GM20000 (cell line): ENCODE data around the gene ASS1.

Source experiments
- DNase-seq: peaks from one replicate; pipeline ENCODE4 v3.0.0; 2012; ENCODE audit warnings: low spot score
- TF ChIP-seq, protein P1 (sequence below): IDR thresholded peaks from 2 replicates; pipeline ENCODE4 v1.5.1; 2012; ENCODE audit warnings: mild to moderate bottlenecking, control low read depth; ENCODE audit errors: extremely low read depth, missing control alignments

ASS1 gene

GRCh38 chr9:130402645-130403440 lies 41.9 kb upstream of the ASS1 start:
- TF ChIP-seq, protein P1, sequence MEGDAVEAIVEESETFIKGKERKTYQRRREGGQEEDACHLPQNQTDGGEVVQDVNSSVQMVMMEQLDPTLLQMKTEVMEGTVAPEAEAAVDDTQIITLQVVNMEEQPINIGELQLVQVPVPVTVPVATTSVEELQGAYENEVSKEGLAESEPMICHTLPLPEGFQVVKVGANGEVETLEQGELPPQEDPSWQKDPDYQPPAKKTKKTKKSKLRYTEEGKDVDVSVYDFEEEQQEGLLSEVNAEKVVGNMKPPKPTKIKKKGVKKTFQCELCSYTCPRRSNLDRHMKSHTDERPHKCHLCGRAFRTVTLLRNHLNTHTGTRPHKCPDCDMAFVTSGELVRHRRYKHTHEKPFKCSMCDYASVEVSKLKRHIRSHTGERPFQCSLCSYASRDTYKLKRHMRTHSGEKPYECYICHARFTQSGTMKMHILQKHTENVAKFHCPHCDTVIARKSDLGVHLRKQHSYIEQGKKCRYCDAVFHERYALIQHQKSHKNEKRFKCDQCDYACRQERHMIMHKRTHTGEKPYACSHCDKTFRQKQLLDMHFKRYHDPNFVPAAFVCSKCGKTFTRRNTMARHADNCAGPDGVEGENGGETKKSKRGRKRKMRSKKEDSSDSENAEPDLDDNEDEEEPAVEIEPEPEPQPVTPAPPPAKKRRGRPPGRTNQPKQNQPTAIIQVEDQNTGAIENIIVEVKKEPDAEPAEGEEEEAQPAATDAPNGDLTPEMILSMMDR: no peak
- no peak for DNase-seq

DNA sequence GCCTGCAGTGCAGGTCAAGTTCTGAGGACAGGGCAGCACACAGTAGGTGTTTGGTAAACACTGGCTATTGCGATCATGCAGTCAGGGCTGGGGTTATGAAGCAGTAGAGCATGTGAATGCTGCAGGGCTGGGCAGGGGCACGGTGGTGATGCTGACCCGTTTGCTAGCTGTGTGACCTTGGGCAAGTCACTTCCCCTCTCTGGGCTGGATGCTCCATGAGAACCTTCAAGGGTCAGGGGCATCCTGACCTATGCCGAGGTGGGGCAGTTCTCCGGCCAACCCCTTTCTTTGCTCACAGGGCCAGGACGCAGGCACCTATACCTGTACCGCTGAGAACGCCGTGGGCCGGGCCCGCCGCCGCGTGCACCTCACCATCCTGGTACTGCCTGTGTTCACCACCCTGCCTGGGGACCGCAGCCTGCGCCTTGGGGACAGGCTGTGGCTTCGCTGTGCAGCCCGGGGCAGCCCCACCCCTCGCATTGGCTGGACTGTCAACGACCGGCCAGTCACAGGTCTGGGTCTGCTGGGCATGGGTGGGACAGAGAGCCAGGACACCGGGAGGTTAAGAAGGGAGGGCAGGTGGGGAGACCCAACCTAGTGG lies 39.0 kb upstream of the ASS1 start:
- TF ChIP-seq, protein P1: no peak
- DNase-seq: no peak

GRCh38 chr9:130406278-130406895 lies 38.4 kb upstream of the ASS1 start:
- no peak for DNase-seq
- TF ChIP-seq, protein P1: no peak

GRCh38 chr9:130407916-130408663 lies 36.7 kb upstream of the ASS1 start:
- TF ChIP-seq, protein P1: no peak
- no peak for DNase-seq

DNA sequence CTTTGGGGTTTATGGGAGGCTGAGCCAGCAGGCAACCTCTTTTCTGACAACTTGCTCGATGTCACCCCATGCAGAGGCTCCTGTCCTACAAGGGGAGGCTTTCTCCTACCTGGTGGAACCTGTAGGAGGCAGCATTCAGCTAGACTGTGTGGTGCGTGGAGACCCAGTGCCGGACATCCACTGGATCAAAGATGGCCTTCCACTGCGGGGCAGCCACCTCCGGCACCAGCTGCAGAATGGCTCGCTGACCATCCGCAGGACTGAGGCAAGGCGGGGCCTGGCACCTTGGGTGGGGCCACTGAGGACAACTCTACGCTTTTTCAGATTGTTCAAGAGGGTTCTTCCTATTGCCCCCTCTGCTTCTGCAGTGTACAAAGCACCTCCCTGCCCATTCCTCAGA lies 36.1 kb upstream of the ASS1 start:
- DNase-seq: no peak
- TF ChIP-seq, protein P1: no peak

DNA sequence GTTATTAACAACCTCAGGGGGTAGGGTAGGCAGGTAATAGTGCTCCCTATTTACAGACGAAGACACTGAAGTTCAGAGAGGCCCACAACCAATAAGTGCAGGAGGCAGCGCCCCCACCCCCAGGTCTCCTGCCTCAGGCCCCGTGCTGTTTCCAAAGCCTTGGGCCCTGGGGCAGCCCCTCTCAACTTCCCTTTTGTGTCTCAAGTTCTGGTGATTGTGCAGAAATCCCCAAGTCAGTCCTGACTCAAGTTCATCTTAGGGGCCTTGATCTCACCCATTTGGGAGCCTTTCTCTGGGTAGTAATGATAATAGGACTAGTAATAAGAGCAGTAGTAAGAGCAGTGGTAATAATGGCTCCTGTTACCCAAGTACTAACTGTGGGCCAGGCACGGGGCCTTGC lies 35.5 kb upstream of the ASS1 start:
- no peak for DNase-seq
- TF ChIP-seq, protein P1: no peak
